H1 (cell line): Measurements from ENCODE around the gene SCAND1.

Experiments used
- EP300 ChIP-seq, 2 experiments: IDR thresholded peaks; 1 replicate in 1 of 2; 2 replicates in 1 of 2; pipeline ENCODE4 v1.6.1; 2011 to 2012; ENCODE audit warnings: low read depth in 2 of 2, low read length in 2 of 2, mild to moderate bottlenecking in 2 of 2, borderline replicate concordance in 1 of 2, inconsistent platforms in 1 of 2, moderate library complexity in 1 of 2
- EZH2 ChIP-seq: fragments of 200-600 bp; sonication (generic); IDR thresholded peaks from 2 replicates; pipeline ENCODE4 v1.7.1; 2012; ENCODE audit warnings: low read depth, mild to moderate bottlenecking, moderate library complexity, low read length, inconsistent platforms; ENCODE audit not compliant: severe bottlenecking
- GTF2F1 ChIP-seq: IDR thresholded peaks from 2 replicates; pipeline ENCODE4 v1.6.1; 2012; ENCODE audit warnings: low read depth, low read length, improper control_type of control experiment, borderline replicate concordance
- KDM1A ChIP-seq: fragments of 200-600, 300-600 bp; sonication (generic); IDR thresholded peaks from 2 replicates; pipeline ENCODE4 v1.7.1; 2016; ENCODE audit warnings: mild to moderate bottlenecking, low read length, borderline replicate concordance
- NRF1 ChIP-seq: IDR thresholded peaks from 2 replicates; pipeline ENCODE4 v1.6.1; 2011; ENCODE audit warnings: mild to moderate bottlenecking, low read depth, low read length, improper control_type of control experiment
- POLR2A ChIP-seq, 2 experiments: IDR thresholded peaks; 1 replicate in 1 of 2; 2 replicates in 1 of 2; pipeline ENCODE4 v1.6.1; 2011; ENCODE audit warnings: low read depth in 2 of 2, low read length in 2 of 2, mild to moderate bottlenecking in 2 of 2; ENCODE audit errors: control extremely low read depth in 1 of 2
- POLR2AphosphoS5 ChIP-seq: IDR thresholded peaks from 2 replicates; pipeline ENCODE4 v1.6.1; 2011; ENCODE audit warnings: low read depth, low read length
- RAD21 ChIP-seq, 2 experiments: IDR thresholded peaks in 1 of 2; conservative IDR thresholded peaks in 1 of 2; 2 replicates each; pipeline ENCODE4 v1.6.1; 2011; ENCODE audit warnings: low read depth in 2 of 2, low read length in 2 of 2, improper control_type of control experiment in 1 of 2, inconsistent platforms in 1 of 2, mild to moderate bottlenecking in 1 of 2, moderate library complexity in 1 of 2
- SUZ12 ChIP-seq: fragments of 200-600 bp; sonication (generic); IDR thresholded peaks from 2 replicates; pipeline ENCODE4 v1.6.1; 2012; ENCODE audit warnings: mild to moderate bottlenecking, inconsistent platforms, low read length, moderate library complexity, mixed read lengths
- TAF1 ChIP-seq: IDR thresholded peaks from 2 replicates; pipeline ENCODE4 v1.6.1; 2011; ENCODE audit warnings: mild to moderate bottlenecking, low read depth, low read length
- USF2 ChIP-seq: IDR thresholded peaks from 2 replicates; pipeline ENCODE4 v1.6.1; 2011; ENCODE audit warnings: low read length, improper control_type of control experiment

- TF ChIP-seq SUZ12 = no peak
- TF ChIP-seq USF2 = no peak
- no peak for TF ChIP-seq EP300 (IDR thresholded peaks at IDR 0.05; ENCODE audit: borderline replicate concordance in 1 of 2, low read depth in 2 of 2, low read length in 2 of 2)
- TF ChIP-seq EZH2 = no peak
- TF ChIP-seq POLR2AphosphoS5 = no peak
- TF ChIP-seq POLR2A (IDR thresholded peaks at IDR 0.05; ENCODE audit: control extremely low read depth in 1 of 2, low read depth in 2 of 2, low read length in 2 of 2) = no peak
- no peak for TF ChIP-seq GTF2F1
- no peak for TF ChIP-seq KDM1A
- no peak for TF ChIP-seq NRF1
- TF ChIP-seq RAD21 (IDR thresholded peaks at IDR 0.05 in 1 of 2, conservative IDR thresholded peaks at IDR 0.05 in 1 of 2; ENCODE audit: low read depth in 2 of 2, low read length in 2 of 2) = no peak
- no peak for TF ChIP-seq TAF1
These were observed 6.4 kb downstream of the SCAND1 start for GRCh38 chr20:35947907-35948306.
